Measurements from ENCODE around the gene NEK10. TPM values are rescaled to one million over a fixed set of nuclear protein-coding genes. Genes with fewer than 3 reads are reported as not detected.

Gene NEK10
- polyA plus RNA-seq, 2 of the 4 experiments (the other 2 are of a cell fraction): 1.7 to 2.9 TPM

- Histone ChIP-seq H3K27ac (no peak overlapping the region), H3K9me3 (no peaks in the 10 kb centered on the region), H3K4me1 (no peaks in the 10 kb centered on the region), H3K4me2 (no peak overlapping the region), H3K4me3 (no peak overlapping the region)
- WGBS (ENCODE audit: missing lambda C conversion rate): 15% methylated on average over 2 of the region's 2 CpGs
- FAIRE-seq (no peak), ATAC-seq (no peak), DNase-seq (ENCODE audit: low read depth in 1 of 2, low spot score in 1 of 2) (no peak)
- TF ChIP-seq REST (IDR thresholded peaks at IDR 0.05): no peak
- TF ChIP-seq HDAC2 (IDR thresholded peaks at IDR 0.05): no peak
- no peak for TF ChIP-seq MYC (IDR thresholded peaks at IDR 0.05; ENCODE audit: borderline replicate concordance, low read length)
- no peak for TF ChIP-seq KDM1A (IDR thresholded peaks at IDR 0.05; ENCODE audit: low read depth)
- TF ChIP-seq TFCP2L1 (CRISPR knock-in tag; IDR thresholded peaks at IDR 0.05): no peak
- TF ChIP-seq HOXB13 (CRISPR knock-in tag; IDR thresholded peaks at IDR 0.05; ENCODE audit: low read depth): no peak
- TF ChIP-seq FOSB (CRISPR knock-in tag; IDR thresholded peaks at IDR 0.05): no peak
- no peak for TF ChIP-seq HOXB5 (CRISPR knock-in tag; IDR thresholded peaks at IDR 0.05)
- no peak for TF ChIP-seq SREBF2 (IDR thresholded peaks at IDR 0.05)
- TF ChIP-seq RAD21 (conservative IDR thresholded peaks at IDR 0.05 in 1 of 2, IDR thresholded peaks at IDR 0.05 in 1 of 2): no peak
- TF ChIP-seq ZC3H11A (IDR thresholded peaks at IDR 0.05): no peak
- no peak for TF ChIP-seq HOXA7 (CRISPR knock-in tag; IDR thresholded peaks at IDR 0.05)
- TF ChIP-seq NPAS2 (CRISPR knock-in tag; IDR thresholded peaks at IDR 0.05; ENCODE audit: borderline replicate concordance): no peak
- no peak for TF ChIP-seq FOSL2 (IDR thresholded peaks at IDR 0.05)
- no peak for TF ChIP-seq FOSL2 (CRISPR knock-in tag; IDR thresholded peaks at IDR 0.05)
- TF ChIP-seq PHF8 (IDR thresholded peaks at IDR 0.05; ENCODE audit: borderline replicate concordance, low read depth): no peak
- no peak for TF ChIP-seq E2F6 (IDR thresholded peaks at IDR 0.05; ENCODE audit: borderline replicate concordance, low read depth)
- no peak for TF ChIP-seq JUNB (IDR thresholded peaks at IDR 0.05)
- no peak for TF ChIP-seq KDM5A (IDR thresholded peaks at IDR 0.05)
- TF ChIP-seq BCL3 (IDR thresholded peaks at IDR 0.05): no peak
- no peak for TF ChIP-seq ATOH8 (CRISPR knock-in tag; IDR thresholded peaks at IDR 0.05; ENCODE audit: low read depth)
- POLR2A ChIA-PET: no interaction called here
- CTCF ChIA-PET: no interaction called here
These were observed 184.9 kb downstream of the NEK10 start for GRCh38 chr3:27184261-27184660.

GRCh38 chr3:27176256-27176655 lies 192.9 kb downstream of the NEK10 start:
- no peak overlapping the region for H3K4me3 ChIP-seq
- ChIA-PET CTCF (interaction anchor here (0.6 kb wide), 1 partner anchor 16 kb away, joined by 3 read pairs; no protein-coding TSS in a partner anchor), POLR2A (no interaction called here)
- H3K4me2 ChIP-seq: no peak overlapping the region
- no peak for ATAC-seq
- no peak overlapping the region for H3K27ac ChIP-seq
- 48% methylated on average over 3 of the region's 3 CpGs for WGBS (ENCODE audit: missing lambda C conversion rate)
- no peak for DNase-seq (ENCODE audit: low read depth in 1 of 2, low spot score in 1 of 2)
- H3K9me3 ChIP-seq: no peaks in the 10 kb centered on the region
- no peaks in the 10 kb centered on the region for H3K4me1 ChIP-seq
- TF ChIP-seq PBX3 (IDR thresholded peaks at IDR 0.05): no peak
- no peak for TF ChIP-seq CBX8 (IDR thresholded peaks at IDR 0.05)
- no peak for TF ChIP-seq ELK1 (IDR thresholded peaks at IDR 0.05; ENCODE audit: low read depth, low read length)
- no peak for TF ChIP-seq CBX2 (IDR thresholded peaks at IDR 0.05; ENCODE audit: borderline replicate concordance, low read depth)
- TF ChIP-seq CEBPB (IDR thresholded peaks at IDR 0.05): no peak
- no peak for TF ChIP-seq TFCP2L1 (CRISPR knock-in tag; IDR thresholded peaks at IDR 0.05)
- no peak for TF ChIP-seq HOXB13 (CRISPR knock-in tag; IDR thresholded peaks at IDR 0.05; ENCODE audit: low read depth)
- no peak for TF ChIP-seq NFE2L2 (conservative IDR thresholded peaks at IDR 0.05; ENCODE audit: low read length)
- TF ChIP-seq RAD21 (conservative IDR thresholded peaks at IDR 0.05 in 1 of 2, IDR thresholded peaks at IDR 0.05 in 1 of 2): no peak
- TF ChIP-seq MAX (IDR thresholded peaks at IDR 0.05): no peak
- no peak for TF ChIP-seq POLR2A (IDR thresholded peaks at IDR 0.05; ENCODE audit: low read length)
- no peak for TF ChIP-seq JUN (IDR thresholded peaks at IDR 0.05)
- no peak for FAIRE-seq

Measured in A549 (cell line).